HG03432 (cell line): ENCODE measurements around the gene NHLH1.
"Not testable (repeated sequence)": the region's sequence is repeated elsewhere in the genome, so short reads cannot be mapped to it uniquely, and the experiment has no call there.

Experiments
- ATAC-seq: cut with Tn5 transposase; IDR thresholded peaks from one replicate; pipeline ENCODE4 v1.9.1; 2021; ENCODE audit warnings: mild to moderate bottlenecking, moderate library complexity; ENCODE audit not compliant: unreplicated experiment

Gene NHLH1

DNA sequence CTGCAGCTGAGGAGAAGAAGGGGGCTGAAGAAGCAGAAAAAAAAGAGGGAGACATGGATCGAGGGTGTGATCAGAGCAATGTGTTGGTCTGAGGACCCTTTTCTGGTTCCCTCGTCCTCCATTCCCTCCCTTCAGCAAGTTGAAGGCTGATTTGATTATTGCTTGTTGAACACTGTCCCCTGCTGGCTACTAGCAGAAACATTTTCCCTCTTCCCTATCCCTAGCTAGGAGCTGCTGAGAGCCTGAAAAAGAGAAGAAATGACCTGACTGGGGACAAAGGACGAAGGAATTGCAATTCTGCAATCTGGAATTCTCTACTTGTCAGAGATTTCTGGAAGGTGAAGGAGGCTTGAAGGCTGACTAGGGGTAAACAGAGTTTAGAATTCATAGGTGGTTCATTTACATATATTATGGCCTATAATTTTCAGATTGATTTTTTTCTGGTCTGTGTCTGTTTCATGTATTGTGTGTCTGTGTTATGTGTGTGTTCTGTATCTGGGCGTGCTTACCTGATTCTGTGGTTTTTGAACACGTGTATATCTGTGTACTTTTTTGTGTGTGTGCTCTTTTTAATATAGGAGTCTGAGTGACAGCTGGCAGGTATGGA, 9.8 kb downstream of the NHLH1 start:
- peak; percentile 57 for ATAC-seq

DNA sequence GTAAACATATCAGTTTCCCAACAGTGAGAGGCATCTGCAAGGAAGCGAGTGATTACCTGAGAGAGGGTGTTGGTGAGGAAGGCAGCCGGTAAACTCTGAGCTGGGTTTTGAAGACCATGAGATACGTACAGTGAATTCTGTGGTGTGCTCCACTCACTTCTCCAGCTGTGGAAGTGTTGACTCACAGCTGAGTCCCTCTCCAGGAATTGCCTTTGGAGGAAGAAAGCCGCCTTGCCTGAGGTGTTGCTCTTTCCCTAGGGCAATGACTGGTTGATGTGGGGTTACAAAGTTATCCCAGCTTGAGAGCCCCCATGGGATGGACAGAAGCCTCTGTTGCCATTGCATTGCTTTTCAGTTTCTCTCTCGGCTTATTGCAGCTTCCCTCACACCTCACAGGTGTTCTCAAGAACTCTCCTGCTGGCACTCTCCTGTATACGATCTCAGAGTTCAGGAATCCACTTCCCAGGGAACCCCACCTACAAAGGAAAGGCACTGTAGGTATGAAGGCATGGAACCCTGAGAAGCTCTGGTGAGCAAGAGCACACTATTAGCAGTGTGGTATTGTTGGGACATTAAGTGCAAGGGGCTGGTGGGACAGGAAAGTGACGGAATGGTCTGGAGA, 10.8 kb downstream of the NHLH1 start:
- ATAC-seq, result no peak

DNA sequence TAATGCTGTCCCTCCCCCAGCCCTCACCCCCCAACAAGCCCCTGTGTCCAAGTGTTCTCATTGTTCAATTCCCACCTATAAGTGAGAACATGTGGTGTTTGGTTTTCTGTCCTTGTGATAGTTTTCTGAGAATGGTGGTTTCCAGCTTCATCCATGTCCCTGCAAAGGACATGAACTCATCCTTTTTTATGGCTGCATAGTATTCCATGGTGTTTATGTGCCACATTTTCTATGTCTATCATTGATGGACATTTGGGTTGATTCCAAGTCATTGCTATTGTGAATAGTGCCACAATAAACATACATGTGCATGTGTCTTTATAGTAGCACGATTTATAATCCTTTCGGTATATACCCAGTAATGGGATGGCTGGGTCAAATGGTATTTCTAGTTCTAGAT, 17.9 kb downstream of the NHLH1 start:
- not testable (repeated sequence) for ATAC-seq

DNA sequence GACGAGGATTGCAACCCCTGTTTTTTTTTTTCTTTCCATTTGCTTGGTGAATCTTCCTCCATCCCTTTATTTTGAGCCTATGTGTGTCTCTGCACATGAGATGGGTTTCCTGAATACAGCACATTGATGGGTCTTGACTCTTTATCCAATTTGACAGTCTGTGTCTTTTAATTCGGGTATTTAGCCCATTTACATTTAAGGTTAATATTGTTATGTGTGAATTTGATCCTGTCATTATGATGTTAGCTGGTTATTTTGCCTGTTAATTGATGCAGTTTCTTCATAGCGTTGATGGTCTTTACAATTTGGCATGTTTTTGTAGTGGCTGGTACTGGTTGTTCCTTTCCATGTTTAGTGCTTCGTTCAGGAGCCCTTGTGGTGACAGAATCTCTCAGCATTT, 21.5 kb downstream of the NHLH1 start:
- not testable (repeated sequence) for ATAC-seq

DNA sequence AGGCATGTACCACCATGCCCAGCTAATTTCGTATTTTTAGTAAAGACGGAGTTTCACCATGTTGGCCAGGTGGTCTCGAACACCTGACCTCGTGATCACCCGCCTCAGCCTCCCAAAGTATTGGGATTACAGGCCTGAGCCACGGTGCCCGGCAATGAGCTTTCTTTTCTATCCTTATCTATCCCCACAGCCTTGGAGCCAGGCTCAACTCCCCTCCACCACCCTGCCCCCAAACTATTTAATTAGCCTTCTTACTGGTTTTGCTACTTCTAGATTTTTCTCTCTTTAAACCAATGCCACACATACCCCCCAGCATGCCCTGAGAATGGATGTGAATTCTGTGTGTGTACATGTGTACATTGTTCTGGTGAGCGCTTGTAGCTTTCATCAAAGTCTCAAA, 27.8 kb downstream of the NHLH1 start:
- ATAC-seq, result no peak

DNA sequence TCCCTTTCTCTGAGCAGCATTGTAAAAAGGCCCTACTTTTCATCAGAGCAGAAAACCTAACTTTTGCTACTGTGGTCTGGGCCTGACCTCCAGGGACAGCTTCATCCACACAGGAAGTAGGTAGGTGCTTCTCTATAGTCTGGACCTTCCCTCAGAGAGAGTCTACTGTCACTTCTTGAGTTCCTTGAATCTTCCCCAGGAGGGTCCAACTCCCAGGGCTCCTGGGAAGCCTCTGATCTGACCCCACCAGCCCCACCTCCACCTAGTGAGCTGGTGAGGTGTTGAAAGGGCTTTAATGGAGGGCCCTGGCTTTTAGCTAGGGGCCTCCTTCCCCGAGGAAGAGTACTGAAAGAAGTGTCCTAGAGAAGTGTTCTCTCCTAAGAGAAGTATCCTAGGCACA, 30.8 kb downstream of the NHLH1 start:
- ATAC-seq, result no peak

DNA sequence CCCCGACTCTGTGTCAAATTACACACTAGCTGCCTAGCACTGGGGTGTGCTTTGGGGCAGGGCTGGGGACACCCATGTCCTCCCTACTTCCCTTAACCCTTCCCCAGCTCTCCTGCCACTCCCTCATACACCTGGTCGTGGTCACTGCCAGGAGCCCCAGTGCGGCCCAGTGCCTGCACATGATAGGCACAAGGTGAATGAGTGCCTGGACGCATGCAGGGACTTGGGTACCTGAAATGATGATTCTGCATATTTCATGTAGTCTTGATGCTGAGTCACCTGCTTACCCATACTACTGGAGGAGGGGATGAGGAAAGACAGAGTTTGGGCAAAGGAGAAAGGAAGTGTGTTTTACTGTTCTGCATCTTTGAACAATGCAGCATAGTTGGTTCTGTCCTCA, 32.0 kb downstream of the NHLH1 start:
- ATAC-seq, result no peak

DNA sequence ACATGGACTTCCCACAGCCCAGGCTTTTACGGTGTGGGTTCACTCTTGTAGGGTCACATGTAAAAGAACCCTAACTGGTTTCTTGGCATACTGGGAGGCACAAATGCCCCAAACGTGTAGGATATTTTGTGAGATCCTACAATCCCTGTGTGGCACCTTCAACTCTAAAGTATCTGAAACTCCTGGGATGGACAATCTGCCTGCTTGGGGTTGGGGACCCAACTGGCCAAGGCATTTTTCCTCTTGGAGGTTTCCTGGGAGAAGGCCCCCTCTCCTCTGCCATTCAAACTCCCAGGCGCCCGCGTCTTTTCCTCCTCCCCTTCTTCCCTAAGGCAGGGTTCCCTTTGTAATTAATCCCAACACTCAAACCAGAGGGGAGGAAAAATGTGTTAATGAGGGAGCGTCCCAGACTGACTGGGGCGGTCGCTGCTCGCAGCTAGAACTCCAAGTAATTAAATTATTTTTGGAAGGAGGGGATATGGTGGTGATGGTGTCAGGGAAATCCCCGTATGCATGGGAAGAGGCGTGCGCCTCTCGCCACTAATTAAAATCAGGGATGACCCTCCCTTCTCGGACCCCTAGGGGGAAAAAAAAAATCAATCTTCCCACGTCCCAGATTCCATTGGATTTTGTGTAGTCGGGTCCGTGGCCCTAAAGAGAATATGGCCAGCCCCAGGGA, 32.8 kb downstream of the NHLH1 start:
- ATAC-seq, result no peak

DNA sequence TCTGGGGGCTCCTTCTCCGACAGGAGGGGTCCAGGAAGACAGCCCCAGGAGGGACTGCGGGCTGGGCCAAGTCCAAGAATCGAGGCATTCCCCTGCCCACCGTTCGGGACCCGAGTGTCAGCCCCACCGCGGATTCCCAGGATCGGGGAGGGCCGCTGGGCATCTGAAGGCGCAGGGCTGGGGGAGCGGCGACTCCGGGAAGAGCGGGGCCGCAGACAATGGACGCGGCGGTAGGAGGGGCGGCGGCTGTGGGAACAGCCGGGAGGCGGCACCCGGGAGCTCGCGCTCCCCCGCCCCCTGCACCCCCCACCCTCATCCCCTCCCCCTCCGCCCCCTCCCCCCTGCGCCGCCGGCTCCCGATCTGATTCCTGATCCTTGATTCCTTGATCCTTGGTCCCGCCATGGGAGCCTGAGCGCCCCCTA, 33.4 kb downstream of the NHLH1 start, which contains the start of gene VANGL2:
Gene VANGL2 (plus strand): TSS at position 342 of the 423 bp plus-strand sequence. CDS start 15,274 bp downstream, outside the sequence.
- no peak for ATAC-seq

DNA sequence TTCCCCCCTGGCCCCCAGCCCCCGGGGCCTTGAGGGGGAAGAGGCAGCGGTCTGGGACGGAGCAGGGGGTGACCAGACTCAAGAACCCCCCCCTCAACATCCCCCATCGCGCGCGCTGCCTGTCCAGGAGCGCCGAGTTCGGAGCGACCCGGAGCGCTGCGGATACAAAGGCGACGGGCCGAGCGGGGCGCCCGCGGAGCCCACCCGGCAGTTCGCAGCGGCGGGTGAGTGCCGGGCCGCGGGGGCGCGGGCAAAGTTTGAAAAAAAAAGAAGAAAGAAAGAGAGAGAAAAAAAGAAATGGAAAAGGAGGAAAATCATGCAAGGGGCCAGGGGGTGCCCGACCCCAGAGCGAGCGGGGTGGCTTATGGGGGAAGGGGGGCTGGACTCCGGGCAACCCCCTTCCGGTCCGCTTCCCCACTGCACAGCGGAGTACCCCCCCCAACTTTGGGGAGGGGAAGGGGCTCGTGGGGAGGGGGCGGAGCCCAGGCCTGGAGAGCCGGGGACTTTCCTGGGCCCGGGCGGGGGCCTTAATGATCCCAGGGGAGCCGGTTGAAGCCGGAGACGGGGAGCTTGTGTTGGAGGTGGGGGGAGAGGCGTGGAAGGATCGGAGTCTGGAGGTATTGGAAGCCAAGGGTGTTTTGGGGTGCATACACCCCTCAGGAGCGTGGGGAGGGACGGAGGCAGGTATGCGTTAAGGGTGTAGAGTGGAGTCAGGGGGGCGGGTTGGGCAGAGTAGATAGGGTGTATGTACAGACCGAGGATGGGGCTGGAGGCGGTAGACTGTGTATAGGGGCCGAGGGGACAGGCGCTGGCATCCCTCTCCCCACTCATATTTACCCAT, 34.0 kb downstream of the NHLH1 start:
- ATAC-seq, result no peak

DNA sequence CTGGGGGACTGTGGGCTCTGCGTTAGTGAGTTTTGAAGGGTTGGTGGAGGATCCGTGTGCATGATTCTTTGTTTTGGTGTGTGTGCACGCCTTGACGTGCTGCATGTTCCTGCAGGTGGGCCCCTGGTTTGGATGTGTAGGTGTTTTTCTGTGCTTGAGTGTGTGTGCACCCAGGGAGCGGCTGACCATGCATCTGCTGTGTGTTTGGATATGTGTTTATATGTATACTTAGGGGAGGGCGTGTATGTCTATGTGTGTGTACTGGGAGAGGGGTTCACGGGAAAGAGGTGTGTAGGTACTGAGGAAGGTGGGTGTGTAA, 34.6 kb downstream of the NHLH1 start:
- no peak for ATAC-seq

DNA sequence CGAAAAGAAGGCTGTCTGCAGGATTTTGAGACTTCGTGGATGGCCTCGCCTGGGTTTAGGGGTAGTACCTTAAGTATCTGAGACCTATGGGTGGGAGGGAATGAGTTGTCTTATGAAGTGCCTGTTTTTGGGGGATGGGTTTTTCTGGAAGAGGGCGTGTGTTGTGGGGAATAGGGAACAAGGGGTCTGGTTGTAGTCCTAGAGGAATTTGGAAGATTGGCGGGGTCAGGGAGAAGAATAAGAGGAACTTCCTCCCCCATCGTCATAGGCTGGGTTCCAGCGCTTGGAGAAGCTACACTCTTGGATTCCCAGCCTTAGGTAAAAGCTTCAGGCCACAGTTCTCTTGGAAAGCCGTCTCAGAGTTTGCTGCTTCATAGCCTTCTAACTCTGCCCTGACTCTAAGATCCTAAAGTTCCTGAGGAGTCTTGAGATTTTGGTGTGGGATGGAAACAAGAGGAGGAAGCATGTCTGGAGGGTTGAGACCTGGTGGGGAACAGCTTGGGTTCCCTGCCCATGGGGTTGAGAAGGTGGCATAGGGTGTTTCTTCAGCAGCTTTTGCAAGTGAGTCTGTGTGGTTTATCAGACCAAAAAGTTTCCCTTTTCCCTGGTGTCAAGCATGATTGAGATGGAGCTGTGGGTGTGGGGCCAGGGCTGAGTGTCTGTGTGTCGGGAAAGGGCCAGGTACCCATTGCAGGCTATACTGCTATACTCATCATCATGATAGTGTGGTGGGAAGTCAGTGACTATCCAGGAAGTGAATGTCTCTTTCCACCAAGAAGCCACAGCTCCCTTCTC, 35.3 kb downstream of the NHLH1 start:
- no peak for ATAC-seq

DNA sequence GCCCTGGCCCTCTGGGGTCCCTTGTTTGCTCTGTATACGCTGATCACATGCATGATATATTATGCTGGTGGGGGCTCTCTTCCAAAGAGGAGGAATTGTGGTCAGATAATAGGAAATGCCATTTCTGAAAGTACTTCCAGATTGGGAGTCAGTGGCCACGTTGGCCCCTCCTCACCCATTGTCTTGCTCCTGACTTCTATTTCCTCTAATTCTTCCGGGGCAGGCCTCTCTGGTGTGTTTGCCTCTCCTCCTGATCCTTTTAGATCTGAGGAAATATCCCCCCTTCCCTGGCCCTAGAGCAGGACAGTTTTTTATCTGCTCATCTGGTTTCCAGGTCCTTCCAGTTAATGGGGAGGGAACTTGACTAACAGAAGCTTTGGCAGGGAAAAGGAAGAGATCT, 36.4 kb downstream of the NHLH1 start:
- ATAC-seq, result no peak

DNA sequence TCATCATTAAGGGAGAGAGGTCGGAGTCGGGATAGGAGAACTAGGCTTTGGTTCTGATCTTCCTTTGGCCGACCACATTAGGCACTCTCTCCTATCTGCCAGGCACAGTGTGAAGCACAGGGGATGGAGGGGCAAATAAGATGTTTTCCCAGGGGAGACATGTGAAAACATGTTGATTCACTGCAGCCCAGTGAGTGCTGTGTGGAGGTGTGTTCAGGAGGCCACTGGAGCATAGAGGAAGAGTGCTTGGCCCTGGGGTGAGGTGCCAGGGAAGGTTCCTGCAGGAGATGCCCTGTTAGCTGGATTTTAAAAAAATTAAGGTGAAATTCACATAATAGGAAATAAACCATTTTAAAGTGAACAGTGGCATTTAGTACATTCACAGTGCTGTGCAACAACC, 37.2 kb downstream of the NHLH1 start:
- no peak for ATAC-seq

DNA sequence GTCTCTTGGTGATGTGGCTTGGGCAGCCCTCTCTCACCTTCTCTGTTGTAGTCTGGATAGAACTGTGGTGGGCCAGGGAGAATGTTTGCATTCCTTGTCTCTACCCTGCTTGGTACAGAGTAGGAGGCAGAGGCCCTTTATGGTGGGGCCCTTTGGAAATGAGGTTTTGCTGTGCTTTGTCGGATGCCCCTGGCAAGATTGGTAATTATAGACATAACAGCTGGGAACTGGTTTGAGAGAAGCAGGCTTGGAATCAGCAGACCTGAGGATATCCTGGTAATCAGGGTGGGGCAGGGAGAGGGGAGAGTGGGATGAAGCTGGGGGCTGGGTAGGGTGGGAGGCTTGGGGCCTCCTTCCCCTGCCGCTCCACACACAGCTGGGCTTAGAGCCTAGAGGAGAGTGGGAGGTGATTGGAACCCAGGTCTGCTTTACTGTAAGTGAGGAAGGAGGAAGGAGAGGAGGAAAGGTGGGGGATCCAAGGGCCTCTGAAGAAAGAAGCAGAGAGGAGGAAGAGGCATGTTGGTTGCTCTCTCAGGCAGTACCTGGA, 38.5 kb downstream of the NHLH1 start:
- no peak for ATAC-seq

DNA sequence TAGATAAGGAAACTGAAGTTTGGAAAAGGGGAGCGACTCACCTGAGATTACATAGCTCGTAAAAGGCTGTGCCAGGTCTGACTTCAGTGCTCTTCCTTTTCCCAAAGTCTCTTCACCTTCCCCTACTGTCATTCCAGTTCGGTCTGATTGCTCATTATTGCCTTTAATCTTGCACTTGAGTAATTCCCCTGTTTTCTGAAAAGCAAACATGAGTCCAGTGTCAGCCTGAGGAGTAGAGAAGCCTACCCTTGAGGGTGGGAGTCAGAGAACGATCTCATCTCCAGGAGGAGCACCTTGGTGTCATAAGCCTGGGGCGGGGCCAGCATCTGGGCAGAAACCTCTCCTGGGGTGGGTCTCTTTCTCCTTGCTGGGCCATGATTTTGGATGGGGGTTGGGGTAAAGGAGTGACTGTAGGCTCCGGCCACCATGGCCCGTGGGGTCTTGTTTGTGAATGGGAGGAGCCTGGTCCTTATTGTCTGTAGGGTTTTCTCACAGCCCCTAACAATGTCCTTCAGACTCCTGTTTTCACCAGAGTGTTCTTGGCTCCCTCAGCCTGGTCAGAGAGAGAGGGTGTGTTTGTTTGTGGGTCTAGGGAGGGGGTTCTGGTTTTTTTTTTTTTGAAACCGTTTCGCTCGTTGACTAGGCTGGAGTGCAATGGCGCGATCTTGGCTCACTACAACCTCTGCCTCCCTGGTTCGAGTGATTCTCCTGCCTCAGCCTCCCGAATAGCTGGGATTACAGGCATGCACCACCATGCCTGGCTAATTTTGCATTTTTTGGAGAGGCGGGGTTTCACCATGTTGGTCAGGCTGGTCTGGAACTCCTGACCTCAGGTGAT, 39.5 kb downstream of the NHLH1 start:
- ATAC-seq, result no peak

DNA sequence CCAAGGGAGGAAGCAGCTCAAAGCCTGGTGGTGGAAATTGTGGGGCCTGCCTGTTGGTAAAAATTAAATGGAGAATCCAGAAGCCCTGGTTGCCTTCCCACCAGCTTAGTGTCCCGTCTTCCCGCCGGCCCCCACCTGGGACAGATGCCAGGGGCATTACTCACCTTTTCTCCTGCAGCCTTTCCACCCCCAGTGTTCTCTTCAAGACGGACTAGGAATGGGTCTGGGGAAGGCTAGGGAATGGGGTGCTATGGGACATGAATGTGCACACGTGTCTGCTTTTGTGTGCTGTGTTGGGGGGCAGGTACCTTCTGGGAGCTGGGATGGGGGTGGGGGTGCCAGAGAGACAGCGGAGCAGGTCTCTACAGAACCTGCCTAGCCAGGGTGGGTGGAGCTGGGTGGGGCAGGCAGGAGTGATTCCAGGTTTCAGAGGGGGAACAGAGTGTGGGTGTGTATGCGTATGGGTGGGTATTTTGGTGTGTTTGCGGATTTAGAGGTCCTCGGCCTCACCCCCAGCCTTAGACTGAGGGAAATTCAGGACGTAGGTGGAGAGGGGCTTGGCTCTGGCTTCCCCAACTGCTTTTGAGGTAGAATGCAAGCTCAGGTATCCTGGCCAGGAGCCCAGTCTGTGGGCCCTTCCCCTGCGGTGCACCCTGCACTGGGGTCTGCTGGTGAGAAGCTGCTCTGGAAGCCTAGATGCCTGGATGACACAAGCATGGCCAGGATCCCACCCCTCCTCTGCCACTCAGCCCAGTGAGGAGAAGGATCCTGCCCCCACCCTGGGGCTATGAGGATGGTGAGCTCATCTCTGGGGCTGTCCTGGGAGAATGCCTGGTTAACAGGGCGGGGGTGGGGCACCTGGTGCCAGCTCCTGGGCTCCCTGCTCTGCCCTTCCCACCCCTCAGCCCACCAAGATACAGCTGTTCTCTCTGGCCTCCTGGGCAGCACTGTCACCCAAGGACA, 41.2 kb downstream of the NHLH1 start:
- ATAC-seq, result no peak

DNA sequence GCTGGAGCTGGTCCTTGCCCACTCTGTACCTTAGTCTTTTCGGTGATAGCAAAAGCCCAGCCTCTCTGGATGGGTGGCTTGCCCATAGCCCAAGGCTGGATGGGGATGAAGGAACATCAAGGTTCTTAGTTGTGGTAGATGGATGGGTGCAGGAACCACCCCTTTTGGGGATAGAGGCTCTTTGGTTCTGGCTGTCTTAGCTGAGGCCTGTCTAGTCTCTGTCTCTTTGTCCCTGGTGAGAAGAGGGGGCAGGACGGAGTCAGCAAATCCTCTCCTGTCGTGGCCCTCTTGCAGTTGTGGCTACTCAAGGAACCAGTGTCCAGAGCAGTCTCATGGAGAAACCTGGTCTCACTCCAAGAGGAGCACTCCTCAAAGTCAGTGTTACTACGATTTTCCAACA, 42.0 kb downstream of the NHLH1 start:
- ATAC-seq, result no peak
